ENCODE measurements around the gene ADAR. TPM values are rescaled to one million over a fixed set of nuclear protein-coding genes. Genes with fewer than 3 reads are reported as not detected.

The ADAR gene
- total RNA-seq, 1 donor from 2014 or later = 54.1 TPM

DNA sequence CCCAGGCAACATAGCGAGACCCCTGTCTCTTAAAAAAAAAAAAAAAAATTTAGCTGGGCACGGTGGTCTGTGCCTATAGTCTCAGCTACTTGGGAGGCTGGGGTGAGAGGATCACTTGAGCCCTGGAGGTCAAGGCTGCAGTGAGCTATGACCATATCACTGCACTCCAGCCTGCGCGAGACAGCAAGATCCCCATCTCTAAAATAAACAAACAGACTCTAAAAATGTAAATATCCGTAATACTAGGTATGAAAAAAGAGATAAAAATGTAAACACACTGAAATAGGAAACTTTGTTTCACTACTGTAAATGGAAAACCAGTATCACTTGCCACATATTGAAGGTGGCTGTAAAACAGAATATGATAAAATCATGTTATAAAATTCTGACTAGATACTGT, 17.2 kb downstream of the ADAR start:
- DNase-seq (ENCODE audit: low spot score) = no peak
- intact Hi-C loops (cut with DNase I) = no loop called here

GRCh38 chr1:154589780-154590179, 18.2 kb downstream of the ADAR start:
- no peak for DNase-seq (ENCODE audit: low spot score)
- intact Hi-C loops (cut with DNase I) = no loop called here

DNA sequence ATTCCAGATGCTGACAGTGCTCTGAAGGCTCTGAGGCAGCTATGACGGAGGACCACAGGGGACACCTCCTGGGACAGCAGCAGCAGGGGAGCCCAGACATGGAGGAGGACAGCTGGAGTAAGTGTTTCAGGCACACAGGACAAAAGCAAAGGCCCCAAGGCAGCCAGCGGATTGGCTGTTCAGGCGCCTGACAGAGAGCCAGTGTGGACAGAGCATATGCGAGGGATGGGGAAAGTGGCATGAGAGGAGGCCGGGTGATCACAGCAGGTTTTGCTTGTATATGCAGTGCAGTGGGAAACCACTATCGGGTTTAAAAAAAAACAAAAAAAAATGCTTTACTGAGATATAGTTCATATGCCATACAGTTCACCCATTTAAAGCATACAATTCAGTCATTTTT, 21.3 kb downstream of the ADAR start:
- intact Hi-C loops (cut with DNase I) = no loop called here
- DNase-seq (ENCODE audit: low spot score) = no peak

DNA sequence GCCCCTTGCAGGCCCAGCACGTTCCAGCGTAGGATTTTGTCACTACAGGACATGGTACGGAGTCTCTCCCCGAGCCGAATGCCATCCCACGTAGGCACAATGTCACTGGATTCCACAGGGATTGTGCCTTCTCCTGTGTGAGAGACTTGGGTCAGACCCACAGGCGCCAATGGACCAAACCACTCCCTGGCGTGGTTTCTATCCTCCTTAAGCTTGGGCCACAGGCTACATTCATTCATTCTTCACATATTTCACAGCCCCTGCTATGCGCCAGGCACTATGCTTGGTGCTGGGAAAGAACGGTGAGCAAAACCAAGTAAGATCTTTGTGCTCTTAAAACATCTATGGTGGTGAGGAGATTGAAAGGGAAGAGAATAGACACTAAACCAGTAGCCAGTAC, 21.8 kb downstream of the ADAR start:
- intact Hi-C loops (cut with DNase I) = no loop called here
- DNase-seq (ENCODE audit: low spot score) = no peak

DNA sequence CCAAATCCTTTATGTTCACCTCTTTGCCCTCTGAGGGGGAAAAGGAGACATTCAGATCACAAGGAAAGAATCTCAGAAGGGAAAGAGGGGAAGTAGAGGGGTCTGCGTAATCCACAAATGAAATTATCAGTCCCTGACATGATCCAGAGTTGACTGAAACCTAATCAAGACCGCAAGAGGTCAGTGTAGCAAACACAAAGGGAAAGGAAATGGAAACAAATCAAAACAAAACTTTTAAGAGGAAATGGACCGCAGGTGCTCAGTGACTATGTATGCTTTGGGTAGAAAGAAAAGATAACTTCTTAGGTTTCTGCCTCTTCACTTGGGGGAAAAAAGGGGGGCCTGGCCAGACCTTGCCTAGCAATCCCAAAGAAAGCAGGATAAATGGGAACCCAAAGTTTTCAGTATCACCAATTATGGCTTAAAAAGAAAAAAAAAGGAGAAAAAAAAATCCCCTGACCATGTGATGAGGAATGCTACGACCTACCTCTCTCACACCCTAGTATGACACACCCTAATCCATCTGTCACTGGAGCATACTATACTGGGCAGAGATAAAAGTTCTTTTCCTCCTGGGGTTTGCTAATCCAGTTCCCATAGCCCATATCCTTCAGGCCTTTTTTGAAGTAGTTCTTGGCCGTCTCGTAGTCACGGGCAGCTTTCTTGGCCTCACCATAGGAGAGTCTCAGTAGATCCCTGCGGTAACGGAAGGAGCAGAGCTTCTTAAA, 23.6 kb downstream of the ADAR start:
- intact Hi-C loops (cut with DNase I) = no loop called here
- no peak for DNase-seq (ENCODE audit: low spot score)

- intact Hi-C loops (cut with DNase I) = no loop called here
- no peak for DNase-seq (ENCODE audit: low spot score)
Observed at GRCh38 chr1:154583773-154584172, 24.2 kb downstream of the ADAR start.

- intact Hi-C loops (cut with DNase I) = no loop called here
- no peak for DNase-seq (ENCODE audit: low spot score)
Observed at GRCh38 chr1:154582885-154583284, 25.1 kb downstream of the ADAR start.

DNA sequence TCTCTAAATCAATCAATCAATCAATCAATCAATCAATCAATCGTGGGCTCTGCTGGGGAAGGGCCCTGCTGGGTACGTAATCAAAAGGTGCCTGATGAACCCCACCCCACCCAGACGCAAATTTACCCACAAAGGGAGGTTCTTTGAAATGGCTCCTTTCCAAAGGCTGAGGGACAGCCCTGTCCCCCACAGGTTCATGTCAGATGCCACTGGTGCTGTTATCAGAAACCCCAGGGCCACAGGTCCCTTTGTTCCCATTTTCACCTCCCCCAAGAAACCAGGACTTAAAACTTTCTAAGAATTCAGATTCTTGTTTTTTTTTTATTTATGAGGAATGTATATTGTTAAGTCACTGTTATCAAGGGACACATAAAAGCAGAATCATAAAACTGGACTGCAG, 26.2 kb downstream of the ADAR start:
- intact Hi-C loops (cut with DNase I) = no loop called here
- DNase-seq (ENCODE audit: low spot score) = no peak

DNA sequence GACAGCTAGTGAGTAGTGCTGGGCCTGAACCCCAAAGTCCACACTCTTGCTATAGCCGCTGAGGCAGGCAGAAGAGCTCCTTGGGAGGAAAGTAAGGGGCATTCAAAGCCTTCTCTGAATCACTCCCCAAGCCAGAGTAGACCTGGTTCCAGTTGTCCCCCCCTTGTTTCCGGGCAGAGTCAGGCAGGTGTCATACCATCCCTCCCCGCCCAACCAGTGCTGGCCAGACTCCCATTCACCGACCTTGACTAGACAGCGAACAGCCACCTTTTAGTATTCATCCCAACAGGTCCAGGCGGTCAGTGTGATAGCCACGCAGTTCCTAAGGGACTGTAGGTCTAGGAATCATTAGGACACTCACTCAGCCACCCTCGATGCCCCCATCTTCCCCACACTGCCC, 28.6 kb downstream of the ADAR start:
- intact Hi-C loops (cut with DNase I) = no loop called here
- no peak for DNase-seq (ENCODE audit: low spot score)

DNA sequence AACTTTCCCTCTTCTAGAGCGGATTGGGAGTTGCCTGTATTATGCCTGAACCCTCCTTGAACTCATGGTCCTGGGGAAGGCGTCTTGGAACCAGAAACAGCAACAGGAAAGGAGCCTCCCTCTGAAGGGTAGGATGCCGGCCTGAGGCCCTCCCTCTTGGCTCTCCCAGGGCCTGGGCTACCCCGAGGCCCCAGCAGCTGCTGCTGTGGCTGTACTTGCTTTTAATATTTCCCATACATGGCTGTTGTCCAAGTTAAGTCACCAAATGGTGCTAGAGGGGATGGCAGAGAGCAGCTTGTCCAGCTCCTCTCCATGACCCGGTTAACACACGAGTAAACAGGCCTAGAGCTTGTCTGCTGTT, 29.9 kb downstream of the ADAR start:
- DNase-seq (ENCODE audit: low spot score) = no peak
- intact Hi-C loops (cut with DNase I) = no loop called here

- no peak for DNase-seq (ENCODE audit: low spot score)
- intact Hi-C loops (cut with DNase I) = no loop called here
Observed at GRCh38 chr1:154577346-154578057, 30.5 kb downstream of the ADAR start.

DNA sequence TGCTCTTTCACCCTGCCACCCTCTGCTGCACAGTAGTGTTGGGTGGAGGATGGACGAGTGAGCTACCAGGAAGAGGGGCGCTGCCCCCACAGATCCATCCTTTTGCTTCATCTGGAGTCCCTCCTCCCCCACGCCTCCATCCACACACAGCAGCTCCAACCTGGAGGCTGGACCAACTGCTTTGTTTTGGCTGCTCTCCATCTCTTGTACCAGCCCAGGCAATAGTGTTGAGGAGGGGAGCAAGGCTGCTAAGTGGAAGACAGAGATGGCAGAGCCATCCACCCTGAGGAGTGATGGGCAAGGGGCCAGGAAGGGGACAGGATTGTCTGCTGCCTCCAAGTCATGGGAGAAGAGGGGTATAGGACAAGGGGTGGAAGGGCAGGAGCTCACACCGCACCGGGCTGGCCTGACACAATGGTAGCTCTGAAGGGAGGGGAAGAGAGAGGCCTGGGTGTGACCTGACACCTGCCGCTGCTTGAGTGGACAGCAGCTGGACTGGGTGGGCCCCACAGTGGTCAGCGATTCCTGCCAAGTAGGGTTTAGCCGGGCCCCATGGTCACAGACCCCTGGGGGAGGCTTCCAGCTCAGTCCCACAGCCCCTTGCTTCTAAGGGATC, 31.9 kb downstream of the ADAR start:
- no peak for DNase-seq (ENCODE audit: low spot score)
- intact Hi-C loops (cut with DNase I) = no loop called here

DNA sequence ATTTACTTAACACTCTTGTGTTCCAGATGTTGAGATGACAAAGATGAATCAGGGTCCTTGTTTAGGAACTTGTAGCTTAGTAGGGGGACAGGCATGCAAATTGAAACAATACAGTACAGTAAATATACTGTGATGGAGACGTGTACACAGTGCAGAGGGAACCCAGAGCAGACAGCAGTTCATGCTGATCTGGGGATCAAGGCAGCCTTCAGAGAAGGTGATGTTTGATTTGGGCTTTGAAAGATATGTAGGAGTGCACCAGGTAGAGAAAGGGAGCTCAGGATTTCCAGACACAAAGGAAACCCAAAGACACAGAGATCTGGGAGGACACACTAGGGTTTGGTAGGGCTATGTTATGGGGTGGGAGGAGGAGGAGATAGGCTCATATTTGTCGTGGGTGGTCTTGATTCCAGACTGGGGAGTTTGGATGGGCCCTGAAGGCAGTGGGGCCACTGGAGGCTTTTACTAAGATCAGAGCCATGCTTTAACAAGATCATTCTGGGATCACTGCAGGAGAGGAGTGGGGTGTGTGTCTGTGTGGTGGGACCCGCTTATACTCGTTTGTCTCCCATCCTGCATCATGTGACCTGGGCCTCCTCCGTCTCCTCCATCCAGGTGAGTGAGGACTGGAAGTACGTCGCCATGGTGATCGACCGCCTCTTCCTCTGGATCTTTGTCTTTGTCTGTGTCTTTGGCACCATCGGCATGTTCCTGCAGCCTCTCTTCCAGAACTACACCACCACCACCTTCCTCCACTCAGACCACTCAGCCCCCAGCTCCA, 32.6 kb downstream of the ADAR start:
- intact Hi-C loops (cut with DNase I) = no loop called here
- no peak for DNase-seq (ENCODE audit: low spot score)

DNA sequence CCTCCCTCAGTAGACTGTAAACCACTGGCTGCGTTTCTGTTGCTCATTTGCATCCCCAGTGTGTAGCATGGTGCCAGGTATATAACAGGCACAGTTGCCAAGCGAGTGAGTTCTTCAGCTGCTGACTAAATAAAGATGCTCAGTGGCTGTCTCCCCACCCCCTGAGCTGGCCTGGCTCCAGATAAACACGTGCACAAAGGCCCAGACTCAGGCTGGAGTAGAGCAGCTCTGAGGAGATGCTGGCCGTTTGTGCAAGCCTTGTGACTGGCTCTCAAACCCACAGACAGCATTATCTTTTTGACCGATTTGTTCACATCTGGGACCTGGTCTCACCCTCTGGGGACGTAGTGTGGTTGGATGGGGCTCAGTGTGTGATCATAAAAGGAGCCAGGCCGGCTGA, 33.3 kb downstream of the ADAR start:
- intact Hi-C loops (cut with DNase I) = no loop called here
- DNase-seq (ENCODE audit: low spot score) = no peak

DNA sequence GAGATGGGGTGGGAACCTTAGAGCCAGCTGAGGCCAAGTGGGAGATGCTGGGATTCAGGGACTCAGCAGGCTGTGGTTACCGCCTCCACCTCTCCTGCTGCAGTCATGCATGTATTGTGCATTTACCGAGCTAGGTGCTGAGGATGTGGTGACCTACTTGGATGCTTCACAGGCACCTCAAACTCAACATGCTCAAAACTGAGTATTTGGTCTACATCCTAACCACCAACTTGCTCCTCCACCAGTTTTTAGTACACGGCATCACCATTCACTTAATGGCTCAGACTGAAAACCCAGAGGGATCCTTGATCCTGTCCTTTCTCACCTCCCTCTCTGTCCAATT, 34.8 kb downstream of the ADAR start:
- no peak for DNase-seq (ENCODE audit: low spot score)
- intact Hi-C loops (cut with DNase I) = no loop called here

GRCh38 chr1:154572468-154573167, 35.4 kb downstream of the ADAR start:
- intact Hi-C loops (cut with DNase I) = no loop called here
- DNase-seq (ENCODE audit: low spot score) = no peak

DNA sequence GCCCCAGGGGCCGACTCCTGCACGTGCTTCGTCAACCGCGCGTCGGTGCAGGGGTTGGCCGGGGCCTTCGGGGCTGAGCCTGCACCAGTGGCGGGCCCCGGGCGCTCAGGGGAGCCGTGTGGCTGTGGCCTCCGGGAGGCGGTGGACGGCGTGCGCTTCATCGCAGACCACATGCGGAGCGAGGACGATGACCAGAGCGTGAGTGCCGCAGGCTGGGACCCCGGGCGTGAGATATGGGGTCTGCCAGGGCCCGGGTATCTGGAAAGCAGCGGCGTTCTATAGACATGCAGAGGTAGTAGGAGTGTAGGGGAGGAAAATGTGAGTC, 36.1 kb downstream of the ADAR start:
- DNase-seq (ENCODE audit: low spot score) = no peak
- intact Hi-C loops (cut with DNase I) = no loop called here

- intact Hi-C loops (cut with DNase I) = no loop called here
- DNase-seq (ENCODE audit: low spot score) = no peak
Observed at GRCh38 chr1:154571244-154571963, 36.6 kb downstream of the ADAR start.

DNA sequence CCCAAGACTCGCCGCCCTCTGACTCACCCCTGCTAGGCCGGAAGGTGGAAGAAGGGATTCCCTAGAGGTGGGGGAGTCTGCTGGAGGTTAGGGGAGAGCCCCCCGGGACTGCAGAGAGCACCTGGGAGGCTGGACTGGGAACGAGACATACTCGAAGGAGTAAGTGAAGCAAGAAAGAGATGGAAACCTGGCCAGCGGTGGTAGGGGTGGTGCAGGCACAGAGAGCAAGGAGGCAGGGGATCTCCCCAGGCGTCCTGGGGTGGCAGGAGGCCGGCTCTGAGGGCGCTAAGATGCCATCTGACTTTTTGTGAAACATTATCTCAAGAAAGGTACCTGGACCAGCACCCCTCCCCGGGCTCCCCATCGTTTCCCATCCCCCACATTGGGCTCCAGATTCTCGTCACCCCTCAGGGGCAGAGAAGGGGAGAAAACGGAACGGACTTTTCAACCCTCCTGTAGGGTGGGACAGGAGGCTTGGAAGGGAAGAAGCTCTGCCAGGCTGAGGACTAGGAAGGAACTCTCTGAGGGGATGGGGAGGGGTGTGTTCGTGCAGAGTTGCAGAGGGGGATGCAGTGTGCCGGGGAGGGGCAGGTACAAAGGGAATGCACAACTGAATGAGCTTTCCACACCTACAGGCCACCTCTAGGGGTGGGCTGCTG, 39.7 kb downstream of the ADAR start:
- no peak for DNase-seq (ENCODE audit: low spot score)
- intact Hi-C loops (cut with DNase I) = no loop called here

Data from cardiac septum (tissue), 1 donor.